Upper lobe of left lung (tissue), 6 donors: ENCODE data around the gene PCYT2. TPM values are rescaled to one million over a fixed set of nuclear protein-coding genes. Genes with fewer than 3 reads are reported as not detected.

Experiments used
- ATAC-seq, 2 donors: fragments of 200-7000 bp; cut with Tn5 transposase; one replicate each; pipeline ENCODE4 v1.9.1; 2022; ENCODE audit warnings: mild to moderate bottlenecking in 2 of 2, moderate library complexity in 2 of 2; ENCODE audit not compliant: low FRiP score in 2 of 2
- DNase-seq, 2 donors: peaks; one replicate each; pipeline ENCODE4 v3.0.0-alpha.2; 2019 to 2020
- H3K27ac ChIP-seq, 4 donors: fragments of 200-600 bp; sonication (generic); one replicate each; pipeline ENCODE4 v1.5.1; 2016 to 2019
- H3K27me3 ChIP-seq, 4 donors: fragments of 200-600 bp; sonication (generic); one replicate each; pipeline ENCODE4 v1.5.1; 2017 to 2019
- H3K36me3 ChIP-seq, 4 donors: fragments of 200-600 bp; sonication (generic); one replicate each; pipeline ENCODE4 v1.5.1; 2016 to 2019
- H3K4me1 ChIP-seq, 4 donors: fragments of 200-600 bp; sonication (generic); one replicate each; pipeline ENCODE4 v1.5.1; 2018 to 2019
- H3K4me3 ChIP-seq, 4 donors: fragments of 200-600 bp; sonication (generic); one replicate each; pipeline ENCODE4 v1.5.1; 2017 to 2019; ENCODE audit warnings: mild to moderate bottlenecking in 2 of 4, moderate library complexity in 1 of 4
- H3K9me3 ChIP-seq, 4 donors: fragments of 200-600 bp; sonication (generic); one replicate each; pipeline ENCODE4 v1.5.1; 2018 to 2019
- EP300 ChIP-seq, 4 donors: sonication (generic); formaldehyde crosslinking; IDR thresholded peaks; one replicate each; pipeline ENCODE4 v1.5.1; 2017; ENCODE audit warnings: antibody characterized with exemption in 4 of 4, control low read depth in 2 of 4
- POLR2A ChIP-seq, 4 donors: fragments of 450-650 bp; IDR thresholded peaks; one replicate each; pipeline ENCODE4 v1.5.1; 2016 to 2017; ENCODE audit warnings: antibody characterized with exemption in 4 of 4, mild to moderate bottlenecking in 2 of 4
- POLR2AphosphoS5 ChIP-seq, 2 donors: sonication (generic); formaldehyde crosslinking; IDR thresholded peaks; one replicate each; pipeline ENCODE4 v1.5.1; 2017; ENCODE audit warnings: antibody characterized with exemption in 2 of 2
- WGBS, 2 donors: methylation state at CpG; one replicate each; pipeline ENCODE4 v1.1.5; 2017 to 2018; 5-methylcytosine and 5-hydroxymethylcytosine counted together
- total RNA-seq, 6 donors: library from RNA; depleted of rRNA in 4 of 6; stranded (reverse); fragments of >200 nt in 4 of 6; gene quantifications; one replicate each; pipeline versions ENCODE4 v1.1.0 to v1.2.1, GENCODE V29; 2016 to 2021
- TF ChIP-seq, protein P1 (sequence below), 6 experiments: fragments of 450-650 bp in 4 of 6; fragments of 200-600 bp in 2 of 6; sonication (generic) in 2 of 6; IDR thresholded peaks; one replicate each; pipeline ENCODE4 v1.5.1; 2016 to 2019; ENCODE audit warnings: antibody characterized with exemption in 6 of 6
- donor health status: DM: no; HTN: no; CAD: no; lungs with moderate emphysema.
- donor health status: DM: no; HTN: yes; CAD: no; lungs with severe emphysema.

Gene PCYT2
- total RNA-seq: 10 to 100 TPM; 29.1 to 63.1 (median 52.2) TPM

DNA sequence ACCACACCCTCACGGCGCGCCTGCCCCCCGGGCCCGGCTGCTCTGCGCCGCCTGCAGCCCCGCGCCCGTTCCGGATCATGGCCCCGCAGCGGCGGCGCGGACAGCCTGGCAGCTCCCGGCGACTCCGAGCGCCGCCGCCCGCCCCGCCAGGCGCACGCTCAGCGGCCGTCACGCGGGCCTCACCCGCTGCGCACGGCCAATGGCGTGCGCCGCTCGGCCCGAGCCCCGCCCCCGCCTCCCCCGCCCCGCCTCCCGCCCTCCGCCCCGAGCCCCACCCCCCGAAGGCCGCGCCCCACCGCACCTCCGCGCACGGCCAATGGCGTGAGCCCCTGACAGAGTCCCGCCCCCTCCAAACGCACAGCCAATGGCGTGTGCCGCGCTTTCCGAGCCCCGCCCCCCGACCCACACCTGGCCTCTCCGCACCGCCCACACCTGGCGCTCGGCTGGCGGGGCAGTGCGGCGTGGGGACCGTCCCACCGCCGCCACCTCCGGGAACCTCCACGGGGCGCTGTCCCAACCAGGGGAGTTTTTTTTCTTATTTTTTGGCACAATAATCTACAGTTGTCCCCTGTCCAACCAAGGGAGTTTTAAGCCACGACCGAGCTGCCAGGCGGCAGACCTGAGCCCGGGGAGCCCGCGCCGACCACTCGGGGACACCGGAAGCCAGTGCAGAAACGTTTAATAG is at the start of gene PCYT2:
PCYT2 (minus strand) TSS at position 123 of the 685 bp plus-strand sequence; CDS start at position 79, 44 bp downstream.
- Histone ChIP-seq H3K4me3 (peak within 1 kb of the TSS; percentile 45 to 98 (median 88)), H3K9me3 (no peaks in the 10 kb centered on the region), H3K27ac (peak within 1 kb of the TSS; percentile 59 to 81 (median 62)), H3K27me3 (no peaks in the 10 kb centered on the region), H3K4me1 (peaks cover 8 to 33% (median 19%) of the 10 kb centered on the region in 4 donors), H3K36me3 (peaks cover 10 to 61% (median 56%) of the 10 kb centered on the region in 4 donors)
- 10 to 39% methylated on average over 4 to 32 of the region's 84 CpGs for WGBS, 2 donors
- TF ChIP-seq POLR2AphosphoS5 (IDR thresholded peaks at IDR 0.05) (no peak), EP300 (IDR thresholded peaks at IDR 0.05) (no peak), POLR2A (IDR thresholded peaks at IDR 0.05) (peak in 1 of 4 donors; percentile 59)
- TF ChIP-seq, protein P1, sequence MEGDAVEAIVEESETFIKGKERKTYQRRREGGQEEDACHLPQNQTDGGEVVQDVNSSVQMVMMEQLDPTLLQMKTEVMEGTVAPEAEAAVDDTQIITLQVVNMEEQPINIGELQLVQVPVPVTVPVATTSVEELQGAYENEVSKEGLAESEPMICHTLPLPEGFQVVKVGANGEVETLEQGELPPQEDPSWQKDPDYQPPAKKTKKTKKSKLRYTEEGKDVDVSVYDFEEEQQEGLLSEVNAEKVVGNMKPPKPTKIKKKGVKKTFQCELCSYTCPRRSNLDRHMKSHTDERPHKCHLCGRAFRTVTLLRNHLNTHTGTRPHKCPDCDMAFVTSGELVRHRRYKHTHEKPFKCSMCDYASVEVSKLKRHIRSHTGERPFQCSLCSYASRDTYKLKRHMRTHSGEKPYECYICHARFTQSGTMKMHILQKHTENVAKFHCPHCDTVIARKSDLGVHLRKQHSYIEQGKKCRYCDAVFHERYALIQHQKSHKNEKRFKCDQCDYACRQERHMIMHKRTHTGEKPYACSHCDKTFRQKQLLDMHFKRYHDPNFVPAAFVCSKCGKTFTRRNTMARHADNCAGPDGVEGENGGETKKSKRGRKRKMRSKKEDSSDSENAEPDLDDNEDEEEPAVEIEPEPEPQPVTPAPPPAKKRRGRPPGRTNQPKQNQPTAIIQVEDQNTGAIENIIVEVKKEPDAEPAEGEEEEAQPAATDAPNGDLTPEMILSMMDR (IDR thresholded peaks at IDR 0.05): peak in 4 of 6 experiments; percentile 11 to 26 (median 22)
- DNase-seq (peak; percentile 93 to 97), ATAC-seq (peak; percentile 93 to 95)

DNA sequence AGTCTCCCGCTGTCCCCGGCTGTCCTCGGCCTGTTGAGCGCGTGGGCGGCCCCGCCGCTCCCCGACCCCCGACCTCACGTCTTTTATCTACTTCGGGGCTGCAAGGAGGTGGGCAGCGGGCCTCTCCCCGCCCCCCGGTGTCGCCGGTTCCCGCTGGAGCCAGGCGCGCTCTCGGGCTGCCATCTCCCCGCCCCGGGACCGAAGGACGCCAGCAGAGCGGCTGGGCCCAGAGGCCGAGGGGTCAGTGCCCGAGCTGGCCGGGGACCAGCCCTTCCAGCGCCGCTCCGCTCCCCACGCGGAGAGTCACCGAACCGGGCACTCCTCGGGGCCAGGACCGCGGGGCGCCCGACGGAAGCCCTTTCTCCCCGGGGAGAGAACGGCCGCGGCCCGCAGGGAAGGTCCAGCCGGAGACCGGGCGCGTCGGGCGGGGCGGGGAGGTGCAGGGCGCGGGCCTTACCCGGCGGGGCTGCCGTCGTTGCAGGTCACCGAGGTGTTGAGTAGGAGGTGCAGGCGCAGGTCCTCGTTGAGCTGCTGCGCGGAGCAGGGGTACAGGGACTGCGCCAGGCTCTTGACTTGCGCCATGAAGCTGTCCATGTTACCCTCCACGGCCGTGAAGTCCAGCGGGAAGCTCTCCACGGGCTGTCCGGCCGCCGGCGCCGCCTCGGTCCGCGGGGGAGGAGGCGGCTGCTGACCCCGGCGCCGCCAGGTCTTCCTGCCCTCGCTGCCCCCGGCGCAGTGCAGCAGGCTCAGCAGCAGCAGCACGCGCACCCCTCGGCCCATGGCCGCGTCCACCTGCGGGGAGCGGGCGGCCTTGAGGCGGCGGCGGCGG is 49.1 kb upstream of the PCYT2 start:
- Histone ChIP-seq H3K4me1 (peaks cover 14 to 35% (median 21%) of the 10 kb centered on the region in 4 donors), H3K36me3 (no peaks in the 10 kb centered on the region), H3K4me3 (peak overlapping the region in 3 of 4 donors; percentile 50 to 57 (median 52)), H3K9me3 (no peaks in the 10 kb centered on the region), H3K27me3 (peaks cover 1 to 43% (median 17%) of the 10 kb centered on the region in 4 donors), H3K27ac (peak overlapping the region in 1 of 4 donors; percentile 49)
- DNase-seq (no peak), ATAC-seq (peak in 1 of 2 donors; percentile 2)
- WGBS, 2 donors: 9 to 10% methylated on average over 2 to 21 of the region's 98 CpGs
- TF ChIP-seq POLR2AphosphoS5 (IDR thresholded peaks at IDR 0.05) (no peak), POLR2A (IDR thresholded peaks at IDR 0.05) (no peak), EP300 (IDR thresholded peaks at IDR 0.05) (no peak)
- TF ChIP-seq, protein P1 (IDR thresholded peaks at IDR 0.05): no peak

DNA sequence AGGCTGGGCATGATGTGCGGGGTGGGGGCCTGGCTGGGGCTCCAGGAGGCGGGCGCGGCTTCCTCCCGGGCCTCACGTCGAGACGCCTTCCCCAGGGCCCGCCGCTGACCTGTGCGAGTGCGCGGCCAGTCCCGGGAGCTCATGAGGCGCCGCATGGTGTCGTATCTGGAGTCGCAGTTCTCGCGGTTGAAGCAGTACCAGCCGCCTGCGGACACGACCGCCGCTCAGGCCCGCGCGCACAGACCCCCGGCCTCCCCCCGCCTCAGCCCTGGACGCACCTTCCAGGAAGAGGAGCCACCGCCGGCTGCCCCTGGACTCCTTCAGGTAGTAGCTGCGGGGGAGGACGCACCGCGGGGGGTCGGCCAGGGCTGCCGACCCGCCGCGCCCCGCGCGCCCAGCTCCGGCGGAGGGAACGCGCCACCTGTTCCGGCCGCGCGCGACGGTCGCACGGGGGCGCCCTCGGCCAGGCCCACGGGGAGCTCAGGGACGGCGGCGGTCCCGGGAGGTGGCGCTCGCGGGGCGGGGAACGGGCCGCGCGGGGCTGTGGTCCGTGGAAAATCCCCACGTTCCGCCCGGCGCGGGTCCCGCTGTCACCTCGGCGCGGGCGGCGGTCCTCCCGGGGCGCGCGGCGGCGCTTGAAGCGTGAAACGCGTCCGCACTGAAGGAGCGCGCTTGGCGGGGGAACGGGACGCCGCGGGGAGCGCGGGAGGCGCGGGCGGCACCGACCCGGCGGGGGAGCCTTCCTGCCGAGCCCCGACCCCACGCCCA is 48.3 kb upstream of the PCYT2 start:
- DNase-seq (peak; percentile 79 to 97), ATAC-seq (peak; percentile 72 to 90)
- WGBS, 2 donors: 0% methylated on average over 2 to 10 of the region's 112 CpGs
- H3K27me3 ChIP-seq: peaks cover 1 to 43% (median 17%) of the 10 kb centered on the region in 4 donors
- H3K4me3 ChIP-seq: peak overlapping the region in 3 of 4 donors; percentile 50 to 57 (median 52)
- no peak for TF ChIP-seq POLR2A (IDR thresholded peaks at IDR 0.05)
- TF ChIP-seq, protein P1 (IDR thresholded peaks at IDR 0.05): peak; percentile 79 to 100 (median 99)
- H3K27ac ChIP-seq: peak overlapping the region in 1 of 4 donors; percentile 49
- no peaks in the 10 kb centered on the region for H3K36me3 ChIP-seq
- no peaks in the 10 kb centered on the region for H3K9me3 ChIP-seq
- peaks cover 14 to 33% (median 21%) of the 10 kb centered on the region in 4 donors for H3K4me1 ChIP-seq

DNA sequence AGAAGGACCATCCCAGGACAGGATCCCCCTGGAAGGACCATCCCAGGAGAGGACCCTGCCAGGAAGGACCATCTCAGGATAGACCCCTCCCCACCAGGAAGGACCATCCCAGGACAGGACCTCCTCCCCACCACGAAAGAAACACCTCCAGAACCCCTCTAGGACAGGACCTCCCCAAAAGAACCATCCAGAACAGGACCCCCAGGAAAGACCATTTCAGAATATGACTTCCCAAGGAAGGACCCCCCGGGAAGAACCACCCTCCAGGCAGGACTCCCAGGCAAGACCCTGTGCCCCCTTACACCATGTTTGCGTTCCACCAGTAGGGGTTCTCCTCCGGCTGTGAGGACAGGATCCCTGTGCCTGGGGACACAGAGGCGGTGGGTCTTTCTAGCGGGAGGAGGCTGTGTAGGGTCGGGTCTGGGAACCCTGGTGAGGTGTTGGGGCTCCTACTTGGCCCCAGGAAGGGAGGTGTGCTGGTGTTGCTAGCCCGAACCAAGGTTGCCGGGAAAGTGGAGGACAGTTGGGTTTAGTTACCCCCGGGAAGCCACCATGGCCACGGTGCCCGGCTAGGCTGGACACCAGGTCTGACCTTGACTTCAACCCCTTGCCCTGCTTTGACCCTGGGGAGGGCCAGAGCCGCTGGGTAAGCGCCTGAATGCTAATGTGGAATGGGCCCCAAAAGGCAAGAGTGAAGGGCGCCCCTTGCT is 47.6 kb upstream of the PCYT2 start:
- TF ChIP-seq EP300 (IDR thresholded peaks at IDR 0.05) (no peak), POLR2AphosphoS5 (IDR thresholded peaks at IDR 0.05) (no peak)
- no peak for ATAC-seq

More for the DNA sequence above, 47.6 kb upstream of the PCYT2 start:
- 70 to 76% methylated on average over 10 to 15 of the region's 15 CpGs for WGBS, 2 donors
- peaks cover 14 to 33% (median 21%) of the 10 kb centered on the region in 4 donors for H3K4me1 ChIP-seq
- H3K9me3 ChIP-seq: no peaks in the 10 kb centered on the region
- peak overlapping the region in 2 of 4 donors; percentile 52 to 57 for H3K4me3 ChIP-seq
- no peak overlapping the region for H3K27ac ChIP-seq
- no peak for DNase-seq
- no peaks in the 10 kb centered on the region for H3K36me3 ChIP-seq
- peaks cover 1 to 43% (median 17%) of the 10 kb centered on the region in 4 donors for H3K27me3 ChIP-seq
